ENCODE results near the gene TNIP3.

Gene TNIP3

DNA sequence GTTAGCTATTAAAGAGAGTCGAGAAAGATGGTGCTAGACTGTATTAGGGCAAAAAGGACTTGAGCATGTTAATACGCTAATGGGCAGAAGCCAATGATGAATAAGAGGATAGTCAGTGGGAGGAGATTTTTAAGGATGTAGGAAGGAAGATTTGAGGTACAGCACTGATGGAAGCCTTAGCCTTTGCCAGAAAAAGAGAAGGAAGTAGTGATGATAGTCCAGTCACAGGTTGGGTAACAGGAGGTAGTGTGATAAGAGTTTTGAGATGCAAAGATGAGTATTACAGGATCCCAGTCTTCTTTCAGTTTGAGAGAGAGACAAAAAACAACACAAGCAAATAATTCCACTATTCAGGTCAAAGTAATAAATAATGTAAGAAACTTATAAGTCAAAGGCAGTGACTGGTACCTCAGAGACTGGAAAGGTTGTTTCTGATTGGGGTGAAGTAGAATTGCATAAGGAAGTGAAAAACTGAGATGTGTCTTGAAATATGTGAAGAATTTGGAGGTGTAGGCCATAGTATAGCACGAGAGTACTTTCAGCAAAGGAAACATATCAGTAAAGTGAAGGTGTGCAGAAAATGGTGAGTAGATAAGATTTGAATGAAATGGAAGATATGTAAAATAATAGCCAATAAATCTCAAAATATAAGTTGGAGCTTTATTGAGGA is 69.7 kb downstream of the TNIP3 start:
- no peak overlapping the region for H3K27ac ChIP-seq
- intact Hi-C loops (cut with DNase I; ENCODE audit: low total_unique reads), result loop anchor here (10.0 kb wide), 2 partner anchors 370 to 1020 kb away; no protein-coding TSS in a partner anchor
- TF ChIP-seq, protein P1, sequence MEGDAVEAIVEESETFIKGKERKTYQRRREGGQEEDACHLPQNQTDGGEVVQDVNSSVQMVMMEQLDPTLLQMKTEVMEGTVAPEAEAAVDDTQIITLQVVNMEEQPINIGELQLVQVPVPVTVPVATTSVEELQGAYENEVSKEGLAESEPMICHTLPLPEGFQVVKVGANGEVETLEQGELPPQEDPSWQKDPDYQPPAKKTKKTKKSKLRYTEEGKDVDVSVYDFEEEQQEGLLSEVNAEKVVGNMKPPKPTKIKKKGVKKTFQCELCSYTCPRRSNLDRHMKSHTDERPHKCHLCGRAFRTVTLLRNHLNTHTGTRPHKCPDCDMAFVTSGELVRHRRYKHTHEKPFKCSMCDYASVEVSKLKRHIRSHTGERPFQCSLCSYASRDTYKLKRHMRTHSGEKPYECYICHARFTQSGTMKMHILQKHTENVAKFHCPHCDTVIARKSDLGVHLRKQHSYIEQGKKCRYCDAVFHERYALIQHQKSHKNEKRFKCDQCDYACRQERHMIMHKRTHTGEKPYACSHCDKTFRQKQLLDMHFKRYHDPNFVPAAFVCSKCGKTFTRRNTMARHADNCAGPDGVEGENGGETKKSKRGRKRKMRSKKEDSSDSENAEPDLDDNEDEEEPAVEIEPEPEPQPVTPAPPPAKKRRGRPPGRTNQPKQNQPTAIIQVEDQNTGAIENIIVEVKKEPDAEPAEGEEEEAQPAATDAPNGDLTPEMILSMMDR (IDR thresholded peaks at IDR 0.05), result no peak
- DNase-seq, result no peak
- no peaks in the 10 kb centered on the region for H3K36me3 ChIP-seq
- H3K4me3 ChIP-seq, result no peak overlapping the region
- no peaks in the 10 kb centered on the region for H3K4me1 ChIP-seq
- no peaks in the 10 kb centered on the region for H3K9me3 ChIP-seq
- no peaks in the 10 kb centered on the region for H3K27me3 ChIP-seq

DNA sequence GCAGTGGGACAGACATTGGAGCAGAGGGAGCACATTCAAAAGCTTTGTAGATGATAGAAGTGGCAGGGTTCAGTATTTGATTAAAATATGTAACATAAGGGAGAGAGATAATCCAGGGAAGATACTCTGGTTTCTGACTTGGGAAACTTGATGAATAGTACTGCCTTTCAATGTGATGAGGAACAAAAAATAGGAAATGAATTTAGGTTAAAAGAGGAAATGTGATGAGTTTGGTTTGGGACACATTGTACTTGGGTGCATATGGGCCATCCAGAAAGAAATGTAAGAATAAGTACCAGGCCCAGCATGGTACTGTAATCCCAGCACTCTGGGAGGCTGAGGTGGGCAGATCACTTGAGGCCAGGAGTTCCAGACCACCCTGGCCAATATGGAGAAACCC is 70.9 kb downstream of the TNIP3 start:
- Histone ChIP-seq H3K9me3 (no peaks in the 10 kb centered on the region), H3K27me3 (no peaks in the 10 kb centered on the region), H3K27ac (no peak overlapping the region), H3K4me1 (no peaks in the 10 kb centered on the region), H3K4me3 (no peak overlapping the region), H3K36me3 (no peaks in the 10 kb centered on the region)
- intact Hi-C loops (cut with DNase I; ENCODE audit: low total_unique reads), result loop anchor here (10.0 kb wide), 2 partner anchors 368 to 1018 kb away; no protein-coding TSS in a partner anchor
- DNase-seq, result no peak
- TF ChIP-seq, protein P1 (IDR thresholded peaks at IDR 0.05), result no peak

DNA sequence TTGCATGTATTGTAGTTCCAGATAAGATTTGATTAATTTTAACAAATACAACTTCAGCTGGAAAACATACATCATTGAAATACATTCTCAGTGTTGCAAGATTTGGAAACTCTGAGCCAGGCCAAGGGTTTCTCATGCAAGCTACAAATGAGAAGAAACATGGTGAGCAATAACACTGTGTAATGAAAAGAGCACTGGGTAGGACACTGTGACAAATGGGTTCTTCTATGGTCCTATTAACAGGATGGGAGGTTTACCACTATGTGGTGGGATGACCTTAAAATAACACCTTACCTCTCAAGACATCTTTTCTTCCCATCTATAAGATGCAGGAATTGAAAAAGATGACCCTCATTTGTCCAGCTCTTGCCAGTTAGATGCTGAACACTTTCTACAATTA is 72.2 kb downstream of the TNIP3 start:
- TF ChIP-seq, protein P1 (IDR thresholded peaks at IDR 0.05), result no peak
- H3K9me3 ChIP-seq, result no peaks in the 10 kb centered on the region
- H3K4me1 ChIP-seq, result no peaks in the 10 kb centered on the region
- intact Hi-C loops (cut with DNase I; ENCODE audit: low total_unique reads), result loop anchor here (10.0 kb wide), 2 partner anchors 367 to 1017 kb away; no protein-coding TSS in a partner anchor
- H3K27ac ChIP-seq, result no peak overlapping the region
- H3K36me3 ChIP-seq, result no peaks in the 10 kb centered on the region
- no peaks in the 10 kb centered on the region for H3K27me3 ChIP-seq
- H3K4me3 ChIP-seq, result no peak overlapping the region
- DNase-seq, result no peak

DNA sequence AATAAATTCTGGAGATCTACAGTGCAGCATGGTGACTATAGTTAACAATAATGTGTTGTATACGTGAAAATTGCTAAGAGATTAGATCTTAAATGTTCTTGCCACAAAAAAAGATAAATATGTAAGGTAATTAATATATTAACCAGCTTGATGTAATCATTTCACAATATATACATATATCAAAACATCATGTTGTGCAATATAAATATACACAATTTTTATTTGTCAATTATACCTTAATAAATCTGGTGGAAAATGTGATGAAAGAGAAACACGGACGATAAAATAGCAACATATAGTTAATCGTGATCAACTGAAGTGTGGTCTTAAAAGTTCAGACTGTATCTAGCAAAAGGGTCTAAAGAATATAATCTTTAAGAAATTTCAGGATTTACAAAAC is 75.3 kb downstream of the TNIP3 start:
- Histone ChIP-seq H3K4me3 (no peak overlapping the region), H3K27me3 (no peaks in the 10 kb centered on the region), H3K36me3 (no peaks in the 10 kb centered on the region), H3K27ac (no peak overlapping the region), H3K9me3 (no peaks in the 10 kb centered on the region), H3K4me1 (no peaks in the 10 kb centered on the region)
- no peak for DNase-seq
- intact Hi-C loops (cut with DNase I; ENCODE audit: low total_unique reads), result no loop called here
- TF ChIP-seq, protein P1 (IDR thresholded peaks at IDR 0.05), result no peak
